ENCODE results near the gene PRR29. TPM values are rescaled to one million over a fixed set of nuclear protein-coding genes. Genes with fewer than 3 reads are reported as not detected.
"Not testable (repeated sequence)": the region's sequence is repeated elsewhere in the genome, so short reads cannot be mapped to it uniquely, and the experiment has no call there.

PRR29 gene
- total RNA-seq, 2 experiments from 2014 or later: 0.16 to 0.29 TPM

GRCh38 chr17:63978272-63979200, 19.6 kb upstream of the PRR29 start:
- H3K36me3 ChIP-seq (ENCODE audit: insufficient read depth, low read length): no peaks in the 10 kb centered on the region
- H3K4me2 ChIP-seq (ENCODE audit: low read length): no peak overlapping the region
- no peak overlapping the region for H2AFZ ChIP-seq (ENCODE audit: low read length)
- no peak overlapping the region for H3K4me3 ChIP-seq (ENCODE audit: low read depth, low read length, poor library complexity, severe bottlenecking)
- ChIA-PET POLR2A (interaction anchor here (0.7 to 2.1 kb wide), 3 partner anchors 17 to 319 kb away, joined by 3 to 7 read pairs (median 5); no protein-coding TSS in a partner anchor), CTCF (ENCODE audit: unreplicated experiment) (no interaction called here)
- no TSS peak for BruUV-seq (replicated peaks)
- intact Hi-C loops (cut with micrococcal nuclease; ENCODE audit: unreplicated experiment): no loop called here
- DNase-seq (ENCODE audit: low spot score): no peak
- H3K79me2 ChIP-seq (ENCODE audit: insufficient read depth, low read depth, low read length): no peaks in the 10 kb centered on the region
- no peaks in the 10 kb centered on the region for H3K9me2 ChIP-seq (ENCODE audit: insufficient read depth, low read length)
- H3K27ac ChIP-seq (ENCODE audit: low read depth, low read length, poor library complexity, severe bottlenecking): no peak overlapping the region
- no peak for TF ChIP-seq CTCF (conservative IDR thresholded peaks at IDR 0.05; ENCODE audit: low read length)
- no peak for TF ChIP-seq EZH2phosphoT487 (IDR thresholded peaks at IDR 0.05; ENCODE audit: borderline replicate concordance, low read depth, low read length)
- no peaks in the 10 kb centered on the region for H4K20me1 ChIP-seq (ENCODE audit: insufficient read depth, low read length)
- H3K9me3 ChIP-seq (ENCODE audit: low read length): peaks cover 17% of the 10 kb centered on the region
- peaks cover 4% of the 10 kb centered on the region for H3K4me1 ChIP-seq (ENCODE audit: insufficient read depth, low read length, poor library complexity, severe bottlenecking)

GRCh38 chr17:63982641-63983040, 15.5 kb upstream of the PRR29 start:
- peaks cover 17% of the 10 kb centered on the region for H3K9me3 ChIP-seq (ENCODE audit: low read length)
- H3K36me3 ChIP-seq (ENCODE audit: insufficient read depth, low read length); H3K4me3 ChIP-seq (ENCODE audit: low read depth, low read length, poor library complexity, severe bottlenecking); POLR2A ChIA-PET; BruUV-seq (replicated peaks); H3K4me1 ChIP-seq (ENCODE audit: insufficient read depth, low read length, poor library complexity, severe bottlenecking); H3K27ac ChIP-seq (ENCODE audit: low read depth, low read length, poor library complexity, severe bottlenecking); H3K4me2 ChIP-seq (ENCODE audit: low read length); H2AFZ ChIP-seq (ENCODE audit: low read length); CTCF ChIA-PET (ENCODE audit: unreplicated experiment); DNase-seq (ENCODE audit: low spot score); intact Hi-C loops (cut with micrococcal nuclease; ENCODE audit: unreplicated experiment); H3K9me2 ChIP-seq (ENCODE audit: insufficient read depth, low read length); H3K79me2 ChIP-seq (ENCODE audit: insufficient read depth, low read depth, low read length); H4K20me1 ChIP-seq (ENCODE audit: insufficient read depth, low read length): not testable (repeated sequence)

- intact Hi-C loops (cut with micrococcal nuclease; ENCODE audit: unreplicated experiment): no loop called here
- H3K4me3 ChIP-seq (ENCODE audit: low read depth, low read length, poor library complexity, severe bottlenecking): no peak overlapping the region
- POLR2A ChIA-PET: no interaction called here
- H3K9me3 ChIP-seq (ENCODE audit: low read length): peaks cover 17% of the 10 kb centered on the region
- no peaks in the 10 kb centered on the region for H3K9me2 ChIP-seq (ENCODE audit: insufficient read depth, low read length)
- H4K20me1 ChIP-seq (ENCODE audit: insufficient read depth, low read length): no peaks in the 10 kb centered on the region
- H3K4me2 ChIP-seq (ENCODE audit: low read length): no peak overlapping the region
- no peak overlapping the region for H2AFZ ChIP-seq (ENCODE audit: low read length)
- H3K79me2 ChIP-seq (ENCODE audit: insufficient read depth, low read depth, low read length): no peaks in the 10 kb centered on the region
- TF ChIP-seq EZH2phosphoT487 (IDR thresholded peaks at IDR 0.05; ENCODE audit: borderline replicate concordance, low read depth, low read length): no peak
- no peaks in the 10 kb centered on the region for H3K4me1 ChIP-seq (ENCODE audit: insufficient read depth, low read length, poor library complexity, severe bottlenecking)
- BruUV-seq (replicated peaks): no TSS peak
- H3K36me3 ChIP-seq (ENCODE audit: insufficient read depth, low read length): no peaks in the 10 kb centered on the region
- no peak overlapping the region for H3K27ac ChIP-seq (ENCODE audit: low read depth, low read length, poor library complexity, severe bottlenecking)
- no peak for DNase-seq (ENCODE audit: low spot score)
- CTCF ChIA-PET (ENCODE audit: unreplicated experiment): interaction anchor here (0.6 kb wide), 1 partner anchor 32 kb away, joined by 3 read pairs; no protein-coding TSS in a partner anchor
Measured at GRCh38 chr17:63983320-63983719, 14.8 kb upstream of the PRR29 start.
